HG03135 (cell line): ENCODE results near the gene LRRFIP2.
A peak's percentile ranks its signal among the peaks of the same experiment; 100 is the strongest.

ENCODE experiments used
- ATAC-seq: cut with Tn5 transposase; IDR thresholded peaks from one replicate; pipeline ENCODE4 v1.9.1; 2021; ENCODE audit warnings: mild to moderate bottlenecking, moderate library complexity; ENCODE audit not compliant: unreplicated experiment

The LRRFIP2 gene

GRCh38 chr3:37190667-37191066, 16.3 kb upstream of the LRRFIP2 start:
- no peak for ATAC-seq

- ATAC-seq, result no peak
Observed at GRCh38 chr3:37189109-37189508, 14.7 kb upstream of the LRRFIP2 start.

GRCh38 chr3:37183976-37184375, 9.6 kb upstream of the LRRFIP2 start:
- no peak for ATAC-seq

DNA sequence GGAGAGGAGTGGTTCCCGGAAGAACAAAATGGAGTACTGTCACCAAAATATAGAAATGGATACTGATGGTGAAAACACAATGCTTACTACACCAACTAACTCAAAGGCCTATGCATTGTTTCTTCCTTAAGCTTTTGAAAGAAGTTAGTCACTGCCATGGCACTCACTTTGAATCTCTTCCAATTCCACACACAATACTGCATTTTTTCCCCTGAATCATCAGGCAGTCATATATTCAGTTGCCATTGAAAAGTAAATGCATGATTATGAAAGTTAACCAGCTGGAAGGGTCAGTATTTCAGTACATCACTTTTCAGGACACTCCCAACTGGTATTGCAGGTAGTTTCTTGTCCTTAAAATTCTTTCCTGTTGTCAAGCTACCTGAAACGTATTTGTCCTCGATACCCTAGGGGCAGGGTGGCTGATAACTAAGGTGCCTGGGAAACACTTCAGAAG, 9.0 kb upstream of the LRRFIP2 start:
- no peak for ATAC-seq

DNA sequence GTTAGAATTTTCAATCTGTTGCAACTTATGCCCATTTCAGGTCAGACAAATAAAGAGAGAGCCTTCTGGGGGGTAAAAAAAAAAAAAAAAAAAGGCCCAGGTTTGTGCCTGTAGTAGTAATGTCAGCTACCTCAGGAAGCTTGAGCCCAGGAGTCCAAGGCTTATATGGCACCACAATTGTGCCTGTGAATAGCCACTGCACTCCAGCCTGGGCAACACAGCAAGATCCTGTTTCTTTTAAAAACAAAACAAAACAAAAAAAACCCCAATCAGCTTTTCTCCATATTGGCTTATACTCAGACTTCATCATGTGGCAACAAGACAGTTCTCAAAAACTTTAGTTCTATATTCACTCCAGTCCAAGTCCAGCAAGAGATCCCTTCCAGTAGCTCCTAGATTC, 8.4 kb upstream of the LRRFIP2 start:
- ATAC-seq, result no peak

DNA sequence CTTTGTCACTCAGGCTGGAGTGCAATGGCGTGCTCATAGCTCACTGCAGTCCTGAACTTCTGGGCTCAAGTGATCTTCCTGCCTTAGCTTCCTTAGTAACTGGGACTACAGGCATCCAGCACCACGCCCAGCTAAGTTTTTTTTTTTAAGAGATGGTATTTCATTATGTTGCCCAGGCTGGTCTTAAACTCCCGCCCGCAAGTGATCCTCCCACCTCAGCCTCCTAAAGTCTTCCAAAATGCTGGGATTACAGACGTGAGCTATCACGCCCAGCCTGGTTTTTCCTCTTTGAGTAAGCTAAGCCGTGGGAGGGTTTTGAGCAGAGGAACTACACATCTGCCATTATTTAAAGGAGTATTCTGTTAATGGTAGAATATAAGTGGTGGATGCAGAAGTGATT, 7.4 kb upstream of the LRRFIP2 start:
- no peak for ATAC-seq

DNA sequence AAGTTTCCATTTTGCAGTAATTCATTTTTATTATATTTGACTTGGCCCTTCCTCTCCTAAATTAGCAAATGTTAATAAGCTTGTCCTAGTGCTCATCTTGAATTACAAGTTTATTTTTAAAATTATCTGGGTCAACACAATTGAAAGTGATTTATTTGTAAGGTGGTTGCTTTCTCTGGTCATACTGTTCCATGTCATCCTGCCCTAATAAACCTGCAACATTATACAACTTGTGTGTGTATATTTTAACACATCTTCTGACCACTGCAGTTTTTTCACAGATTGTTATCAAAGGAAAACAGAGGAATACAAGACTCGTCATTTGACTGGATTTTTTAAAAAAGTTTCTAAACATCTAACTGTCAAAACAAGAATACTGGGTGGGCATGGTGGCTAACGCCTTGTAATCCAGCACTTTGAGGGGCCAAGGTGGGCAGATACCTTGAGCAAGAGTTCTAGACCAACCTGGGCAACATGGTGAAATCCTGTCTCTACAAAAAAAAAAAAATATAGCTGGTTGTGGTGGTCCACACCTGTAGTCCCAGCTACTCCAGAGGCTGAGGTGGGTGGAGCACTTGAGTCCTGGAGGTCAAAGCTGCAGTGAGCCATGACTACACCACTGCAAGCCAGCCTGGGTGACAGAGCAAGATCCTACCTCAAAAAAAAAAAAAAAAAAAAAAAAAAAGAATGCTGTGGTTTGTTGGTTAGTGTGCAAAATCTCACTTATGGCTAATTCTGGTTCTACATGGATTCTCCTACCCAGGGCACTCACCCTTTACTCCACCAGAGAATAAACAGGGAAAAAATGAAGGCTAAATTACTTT, 5.0 kb upstream of the LRRFIP2 start:
- no peak for ATAC-seq

DNA sequence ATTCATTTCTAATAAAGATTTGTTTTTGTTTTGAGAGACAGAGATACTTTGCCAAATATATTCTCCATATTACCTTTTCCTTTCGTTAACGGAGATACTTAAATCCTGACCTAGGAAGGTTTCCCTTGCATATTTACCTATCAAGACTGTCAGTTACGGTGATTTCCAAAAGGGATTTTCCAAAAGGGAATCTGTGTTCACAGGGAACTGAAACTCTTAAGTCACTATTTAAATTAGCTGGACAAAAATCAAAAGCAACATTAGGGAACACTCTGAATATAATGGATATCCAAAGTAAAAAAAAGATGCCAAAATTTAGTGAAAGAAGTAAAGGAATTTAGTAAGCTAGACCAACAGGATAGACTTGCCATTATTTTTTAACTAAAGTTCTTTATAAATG, 576 bp downstream of the LRRFIP2 start:
- ATAC-seq, result no peak

- ATAC-seq, result no peak
Observed at GRCh38 chr3:37171144-37171543, 3.2 kb downstream of the LRRFIP2 start.

DNA sequence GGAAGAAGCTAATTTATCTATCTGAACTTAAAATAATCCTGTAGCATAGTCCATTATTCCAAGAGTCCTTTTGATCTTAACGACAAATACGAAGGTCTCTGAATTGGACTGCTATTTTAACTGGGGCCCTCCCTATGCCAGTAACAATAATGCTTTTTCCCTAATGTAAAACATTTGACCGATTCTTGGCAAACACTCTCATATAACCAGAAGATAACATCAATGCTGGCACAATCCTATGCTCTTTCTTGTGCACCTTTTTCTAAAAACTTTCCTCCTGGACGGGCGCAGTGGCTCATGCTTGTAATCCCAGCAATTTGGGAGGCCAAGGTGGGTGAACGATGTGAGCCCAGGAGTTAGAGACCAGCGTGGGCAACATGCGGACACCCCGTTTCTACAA, 3.9 kb downstream of the LRRFIP2 start:
- no peak for ATAC-seq

GRCh38 chr3:37170060-37170459, 4.3 kb downstream of the LRRFIP2 start:
- no peak for ATAC-seq

DNA sequence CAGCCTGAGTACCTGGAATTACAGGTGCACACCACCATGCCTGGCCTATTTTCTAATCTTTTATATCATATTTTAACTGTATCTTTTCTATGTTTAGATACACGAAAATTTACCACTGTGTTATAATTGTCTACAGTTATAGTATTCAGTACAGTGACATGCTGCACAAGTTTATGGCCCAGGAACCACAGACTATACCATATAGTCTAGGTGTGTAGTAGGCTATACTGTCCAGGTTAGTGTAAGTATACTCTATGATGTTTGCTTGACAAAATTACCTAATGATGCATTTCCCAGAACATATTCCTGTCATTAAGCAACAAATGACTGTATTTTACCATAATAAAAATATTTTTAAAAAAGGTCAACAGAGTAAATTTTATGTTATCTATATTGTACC, 5.5 kb downstream of the LRRFIP2 start:
- ATAC-seq, result no peak

GRCh38 chr3:37163262-37164015, 10.9 kb downstream of the LRRFIP2 start:
- ATAC-seq, result no peak

DNA sequence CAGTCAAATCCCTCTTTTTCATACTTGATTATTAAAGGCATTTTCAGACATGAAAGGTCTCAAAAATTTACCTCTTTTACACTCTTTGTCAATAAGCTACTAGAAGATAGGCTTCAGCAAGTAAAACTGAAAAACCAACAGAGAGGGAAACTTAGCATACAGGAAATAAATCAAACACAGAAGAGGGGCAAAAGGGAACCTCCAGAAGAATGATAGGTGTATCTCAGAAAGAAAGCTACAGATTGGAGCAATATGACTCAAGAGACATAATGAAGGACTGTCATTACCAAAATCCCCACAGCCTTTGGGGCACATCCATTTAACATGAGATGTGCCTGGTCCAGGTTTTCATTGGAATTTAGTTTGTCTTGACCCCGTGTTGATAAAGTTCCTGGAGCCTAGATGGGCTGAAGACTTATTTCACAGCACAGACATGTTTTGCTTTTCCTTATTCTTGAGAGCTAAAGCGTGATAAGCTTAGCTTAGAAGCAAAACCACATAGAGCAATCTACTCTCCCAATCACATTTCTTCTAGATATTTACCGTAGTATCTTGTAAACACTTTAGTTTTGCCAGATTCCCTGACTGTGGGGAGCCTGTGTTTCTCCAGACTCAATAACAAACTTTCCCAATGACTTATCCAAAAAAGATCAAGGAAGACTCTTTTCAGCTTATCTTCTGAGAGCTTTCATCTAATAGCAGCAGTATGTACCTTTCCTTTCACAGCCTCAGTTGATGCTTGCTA, 11.7 kb downstream of the LRRFIP2 start:
- ATAC-seq, result peak; percentile 78

DNA sequence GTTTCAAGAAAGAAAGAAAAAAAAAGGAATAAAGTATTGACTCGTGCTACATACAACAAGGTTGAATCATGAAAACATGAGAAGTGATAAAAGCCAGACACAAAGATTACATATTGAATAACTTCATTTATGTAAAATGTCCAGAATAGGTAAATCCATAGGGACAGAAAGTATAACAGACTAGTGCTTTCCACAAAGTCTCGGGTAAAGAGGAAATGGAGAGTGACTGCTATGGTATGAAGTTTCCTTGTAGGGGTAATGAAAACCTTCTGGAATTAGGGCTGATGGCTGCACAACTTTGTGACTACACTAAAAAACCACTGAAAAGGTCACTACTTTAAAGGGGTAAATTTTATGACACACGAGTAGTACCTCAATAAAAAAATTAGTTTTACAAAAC, 13.0 kb downstream of the LRRFIP2 start:
- no peak for ATAC-seq

GRCh38 chr3:37155782-37156181, 18.6 kb downstream of the LRRFIP2 start:
- no peak for ATAC-seq

- no peak for ATAC-seq
Observed at GRCh38 chr3:37154668-37155314, 19.6 kb downstream of the LRRFIP2 start.

DNA sequence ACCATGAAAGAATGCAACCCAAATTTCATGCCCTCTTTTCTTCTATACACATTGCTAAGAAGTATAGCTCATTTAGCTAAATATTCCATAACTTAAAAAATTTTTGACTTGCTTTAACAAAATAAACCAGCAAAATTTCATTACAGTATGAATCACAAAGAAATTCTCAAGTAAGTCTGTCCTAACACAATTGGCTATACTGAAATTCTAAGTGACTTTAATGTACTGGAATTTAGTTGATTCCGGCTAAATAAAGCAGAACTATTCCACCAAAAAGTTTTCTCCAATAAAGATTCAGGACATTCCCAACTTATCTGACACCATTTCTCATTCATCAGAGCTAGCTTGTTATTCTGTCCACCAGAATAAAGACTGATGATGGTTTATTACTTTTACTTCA, 23.8 kb downstream of the LRRFIP2 start:
- no peak for ATAC-seq

- ATAC-seq, result no peak
Observed at GRCh38 chr3:37149257-37149656, 25.1 kb downstream of the LRRFIP2 start.

DNA sequence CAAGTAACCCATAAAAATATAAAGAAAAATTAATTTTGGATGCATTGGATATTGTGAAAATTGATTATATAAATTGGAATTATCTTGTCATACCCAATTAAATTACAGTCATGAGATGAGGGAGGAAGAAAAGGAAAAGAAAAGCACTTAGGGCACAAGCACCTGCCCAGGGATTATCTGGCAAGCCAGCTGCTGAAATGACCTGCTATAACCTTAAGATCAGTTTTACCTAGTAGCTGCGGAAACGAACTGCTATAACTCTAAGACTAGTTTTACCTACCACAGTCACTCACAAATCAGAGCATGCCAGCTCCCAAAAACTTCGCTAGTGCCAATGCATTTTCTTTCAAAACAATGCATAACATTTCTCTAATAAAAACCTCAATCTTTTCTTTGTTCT, 26.2 kb downstream of the LRRFIP2 start:
- no peak for ATAC-seq

DNA sequence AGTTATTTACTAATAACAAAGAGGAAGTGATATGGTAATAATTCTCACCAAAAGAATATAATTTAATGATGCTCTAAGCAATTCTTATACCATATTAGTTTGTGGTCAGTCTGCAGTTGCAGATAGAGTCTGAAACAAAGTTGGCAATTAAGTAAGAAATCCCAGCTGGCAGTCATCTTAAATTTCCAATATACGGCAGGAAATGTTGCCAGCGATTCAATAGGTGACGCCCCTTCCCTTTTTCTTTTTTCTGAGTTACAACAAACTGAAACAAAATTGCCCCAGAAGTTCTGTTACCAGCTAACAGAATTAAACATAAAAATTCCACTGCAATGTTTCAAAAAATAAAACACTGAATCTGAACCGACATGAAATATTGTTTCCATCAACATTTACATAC, 26.7 kb downstream of the LRRFIP2 start:
- ATAC-seq, result no peak
